HEK293 (cell line): ENCODE data around the gene DHX16.
A peak's percentile ranks its signal among the peaks of the same experiment; 100 is the strongest.

Source experiments
- CTCF ChIA-PET: fragments of 350-600 bp; formaldehyde crosslinking; extraction: SDS; loops from one replicate; lab custom pipeline; 2021; ENCODE audit warnings: antibody characterized with exemption; lab: Yijun Ruan, JAX
- POLR2A ChIA-PET: fragments of 300-600 bp; formaldehyde crosslinking; extraction: SDS; loops from one replicate; lab custom pipeline; 2020; ENCODE audit warnings: antibody characterized with exemption, inconsistent platforms; lab: Yijun Ruan, JAX
- H3K27ac ChIP-seq: fragments of 200-500 bp; sonication (Bioruptor generic); 2 replicates; pipeline ENCODE4 v1.5.1; 2014; ENCODE audit warnings: low read depth, low read length, control low read depth, inconsistent platforms; ENCODE audit errors: extremely low read depth
- H3K36me3 ChIP-seq, 2 experiments: fragments of 200-500 bp in 1 of 2; sonication (Bioruptor generic) in 1 of 2; 1 replicate in 1 of 2; 2 replicates in 1 of 2; pipeline ENCODE4 v1.5.1; 2014 to 2017; ENCODE audit warnings: inconsistent platforms in 2 of 2, low read length in 2 of 2; ENCODE audit not compliant: control insufficient read depth in 2 of 2, insufficient read depth in 1 of 2
- H3K4me1 ChIP-seq: fragments of 200-500 bp; sonication (Bioruptor generic); 2 replicates; pipeline ENCODE4 v1.5.1; 2014; ENCODE audit warnings: mild to moderate bottlenecking, low read length, inconsistent platforms; ENCODE audit not compliant: control insufficient read depth, insufficient read depth
- H3K4me3 ChIP-seq: 2 replicates; pipeline ENCODE4 v1.5.1; 2011; ENCODE audit warnings: low read depth, mild to moderate bottlenecking, control low read depth, low read length, moderate library complexity
- H3K9me3 ChIP-seq: fragments of 200-500 bp; sonication (Bioruptor generic); 2 replicates; pipeline ENCODE4 v1.5.1; 2014; ENCODE audit warnings: low read depth, low read length, inconsistent platforms; ENCODE audit not compliant: control insufficient read depth, insufficient read depth
- BCL11B ChIP-seq: fragments of 450-650 bp; formaldehyde crosslinking; IDR thresholded peaks from 2 replicates; pipeline ENCODE4 v1.5.1; 2016; ENCODE audit warnings: low read depth, missing biosample characterization, missing genetic modification characterization
- GFI1B ChIP-seq: fragments of 450-650 bp; formaldehyde crosslinking; IDR thresholded peaks from 2 replicates; pipeline ENCODE4 v1.5.1; 2016; ENCODE audit warnings: missing biosample characterization, missing genetic modification characterization
- HOXD13 ChIP-seq: sonication (generic); formaldehyde crosslinking; IDR thresholded peaks from 2 replicates; pipeline ENCODE4 v1.8.0; 2022; ENCODE audit warnings: missing genetic modification reagents, borderline replicate concordance
- KLF17 ChIP-seq: fragments of 450-650 bp; formaldehyde crosslinking; IDR thresholded peaks from 2 replicates; pipeline ENCODE4 v1.5.1; 2016; ENCODE audit warnings: missing biosample characterization, missing genetic modification characterization
- RBAK ChIP-seq: fragments of 450-650 bp; formaldehyde crosslinking; IDR thresholded peaks from 2 replicates; pipeline ENCODE4 v1.5.1; 2016; ENCODE audit warnings: missing biosample characterization, missing genetic modification characterization
- SCRT2 ChIP-seq: fragments of 450-650 bp; formaldehyde crosslinking; IDR thresholded peaks from 2 replicates; pipeline ENCODE4 v1.5.1; 2016; ENCODE audit warnings: missing biosample characterization, missing genetic modification characterization
- ZBTB21 ChIP-seq: fragments of 450-650 bp; formaldehyde crosslinking; IDR thresholded peaks from 2 replicates; pipeline ENCODE4 v1.5.1; 2017; ENCODE audit warnings: missing biosample characterization, missing genetic modification characterization
- ZFHX2 ChIP-seq: fragments of 450-650 bp; formaldehyde crosslinking; conservative IDR thresholded peaks from 2 replicates; pipeline ENCODE4 v1.5.1; 2016; ENCODE audit warnings: missing biosample characterization, missing genetic modification characterization
- ZNF146 ChIP-seq: fragments of 450-650 bp; formaldehyde crosslinking; IDR thresholded peaks from 2 replicates; pipeline ENCODE4 v1.5.1; 2016; ENCODE audit warnings: missing biosample characterization, missing genetic modification characterization
- ZNF223 ChIP-seq: fragments of 450-650 bp; formaldehyde crosslinking; IDR thresholded peaks from 2 replicates; pipeline ENCODE4 v1.5.1; 2016; ENCODE audit warnings: missing biosample characterization, missing genetic modification characterization
- ZNF23 ChIP-seq: fragments of 450-650 bp; formaldehyde crosslinking; IDR thresholded peaks from 2 replicates; pipeline ENCODE4 v1.5.1; 2016; ENCODE audit warnings: missing biosample characterization, missing genetic modification characterization, borderline replicate concordance
- ZNF555 ChIP-seq: fragments of 450-650 bp; formaldehyde crosslinking; conservative IDR thresholded peaks from 2 replicates; pipeline ENCODE4 v1.5.1; 2017; ENCODE audit warnings: missing biosample characterization, mild to moderate bottlenecking, missing genetic modification characterization, inconsistent platforms
- ZNF561 ChIP-seq: fragments of 450-650 bp; IDR thresholded peaks from 2 replicates; pipeline ENCODE4 v1.5.1; 2018; ENCODE audit warnings: missing biosample characterization, missing genetic modification characterization, borderline replicate concordance
- ZNF692 ChIP-seq: fragments of 450-650 bp; formaldehyde crosslinking; IDR thresholded peaks from 2 replicates; pipeline ENCODE4 v1.5.1; 2016; ENCODE audit warnings: missing biosample characterization, missing genetic modification characterization
- ZXDB ChIP-seq: fragments of 450-650 bp; formaldehyde crosslinking; IDR thresholded peaks from 2 replicates; pipeline ENCODE4 v1.5.1; 2016; ENCODE audit warnings: missing biosample characterization, missing genetic modification characterization
- TF ChIP-seq, protein P1 (sequence below): fragments of 450-650 bp; formaldehyde crosslinking; conservative IDR thresholded peaks from 2 replicates; pipeline ENCODE4 v1.5.1; 2016; ENCODE audit warnings: low read depth, missing biosample characterization, missing genetic modification characterization

DHX16 gene

DNA sequence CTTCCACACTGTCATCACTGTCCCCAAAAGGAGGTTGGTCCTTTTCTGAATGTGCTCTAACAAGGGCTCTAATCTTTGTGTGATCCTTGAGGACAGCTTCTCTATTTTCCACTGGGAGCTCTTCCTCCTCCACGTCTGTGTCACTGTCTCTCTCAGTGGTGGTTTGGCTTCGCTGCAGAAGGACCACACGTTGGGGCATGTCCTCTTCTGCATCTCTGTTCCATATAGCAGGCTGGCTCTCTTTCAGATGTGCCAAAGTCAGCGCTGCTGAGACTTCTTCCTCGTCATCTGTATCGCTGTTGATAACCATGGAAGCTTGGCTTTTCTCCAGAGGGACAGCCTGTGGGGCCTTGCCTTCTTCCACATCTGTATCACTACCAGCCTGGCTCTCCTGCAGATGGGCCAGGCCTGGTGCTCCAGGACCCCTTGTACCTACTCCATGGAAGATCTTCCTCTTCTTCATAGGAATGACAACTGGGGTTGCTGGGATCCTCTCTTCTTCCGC, 39.7 kb upstream of the DHX16 start:
- CTCF ChIA-PET, result interaction anchor here (0.5 to 5.0 kb wide), 11 partner anchors 8 to 374 kb away, joined by 3 to 32 read pairs (median 4); partner anchors contain the start of gene DHX16

DNA sequence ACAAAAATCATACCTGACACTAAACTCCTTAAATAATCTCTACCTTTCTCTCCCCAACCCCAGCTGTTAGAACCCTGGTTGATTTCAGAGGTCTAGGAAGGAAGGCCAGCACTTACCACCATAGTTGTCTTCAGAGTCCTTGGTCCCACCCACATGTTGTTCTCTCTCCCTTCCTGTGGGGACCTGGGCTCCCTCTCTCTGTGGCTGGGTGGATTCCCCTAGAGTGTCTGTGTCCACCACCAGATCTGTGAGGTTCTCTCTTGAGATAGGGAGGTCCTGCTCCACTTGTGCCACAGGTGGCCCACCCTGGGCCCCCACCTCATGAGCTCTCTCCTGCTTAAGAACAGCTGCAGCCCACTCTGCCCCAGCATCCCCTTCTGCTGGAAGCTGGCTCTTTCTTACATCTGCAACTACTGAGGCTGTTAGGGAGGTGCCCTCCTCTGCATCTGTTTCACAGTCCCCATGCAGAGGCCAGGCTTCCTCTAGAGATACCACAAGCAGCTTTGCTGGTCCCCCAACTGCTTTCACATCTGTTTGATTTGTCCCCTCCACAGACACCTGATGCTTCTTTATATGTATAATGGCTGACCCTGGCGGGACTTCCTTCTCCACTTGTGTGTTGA, 39.1 kb upstream of the DHX16 start:
- CTCF ChIA-PET, result interaction anchor here (0.5 to 5.0 kb wide), 9 partner anchors 10 to 374 kb away, joined by 3 to 32 read pairs (median 5); no protein-coding TSS in a partner anchor
- Histone ChIP-seq H3K27ac (no peak overlapping the region), H3K36me3 (peaks cover 54 to 86% of the 10 kb centered on the region in 2 experiments), H3K9me3 (no peaks in the 10 kb centered on the region), H3K4me3 (no peak overlapping the region), H3K4me1 (peaks cover 13% of the 10 kb centered on the region)
- TF ChIP-seq SCRT2 (tag by site-specific recombination) (peak; percentile 68), ZNF555 (tag by site-specific recombination) (no peak), BCL11B (tag by site-specific recombination) (no peak), ZNF692 (tag by site-specific recombination) (no peak), ZFHX2 (tag by site-specific recombination) (no peak), ZNF146 (tag by site-specific recombination) (no peak), ZNF23 (tag by site-specific recombination) (no peak)
- POLR2A ChIA-PET, result interaction anchor here (0.5 to 1.4 kb wide), 6 partner anchors 9 to 103 kb away, joined by 3 to 5 read pairs (median 4); partner anchors contain the start of gene NRM

More for the DNA sequence above, 39.7 kb upstream of the DHX16 start:
- Histone ChIP-seq H3K27ac (no peak overlapping the region), H3K4me1 (peaks cover 8% of the 10 kb centered on the region), H3K9me3 (no peaks in the 10 kb centered on the region), H3K4me3 (no peak overlapping the region), H3K36me3 (peaks cover 52 to 80% of the 10 kb centered on the region in 2 experiments)
- no peak for TF ChIP-seq RBAK (tag by site-specific recombination)
- no peak for TF ChIP-seq HOXD13 (CRISPR knock-in tag)
- TF ChIP-seq GFI1B (tag by site-specific recombination), result no peak
- no peak for TF ChIP-seq ZXDB (tag by site-specific recombination)
- TF ChIP-seq ZBTB21 (tag by site-specific recombination), result no peak
- TF ChIP-seq ZFHX2 (tag by site-specific recombination), result no peak
- no peak for TF ChIP-seq ZNF561 (tag by site-specific recombination)
- TF ChIP-seq, protein P1, sequence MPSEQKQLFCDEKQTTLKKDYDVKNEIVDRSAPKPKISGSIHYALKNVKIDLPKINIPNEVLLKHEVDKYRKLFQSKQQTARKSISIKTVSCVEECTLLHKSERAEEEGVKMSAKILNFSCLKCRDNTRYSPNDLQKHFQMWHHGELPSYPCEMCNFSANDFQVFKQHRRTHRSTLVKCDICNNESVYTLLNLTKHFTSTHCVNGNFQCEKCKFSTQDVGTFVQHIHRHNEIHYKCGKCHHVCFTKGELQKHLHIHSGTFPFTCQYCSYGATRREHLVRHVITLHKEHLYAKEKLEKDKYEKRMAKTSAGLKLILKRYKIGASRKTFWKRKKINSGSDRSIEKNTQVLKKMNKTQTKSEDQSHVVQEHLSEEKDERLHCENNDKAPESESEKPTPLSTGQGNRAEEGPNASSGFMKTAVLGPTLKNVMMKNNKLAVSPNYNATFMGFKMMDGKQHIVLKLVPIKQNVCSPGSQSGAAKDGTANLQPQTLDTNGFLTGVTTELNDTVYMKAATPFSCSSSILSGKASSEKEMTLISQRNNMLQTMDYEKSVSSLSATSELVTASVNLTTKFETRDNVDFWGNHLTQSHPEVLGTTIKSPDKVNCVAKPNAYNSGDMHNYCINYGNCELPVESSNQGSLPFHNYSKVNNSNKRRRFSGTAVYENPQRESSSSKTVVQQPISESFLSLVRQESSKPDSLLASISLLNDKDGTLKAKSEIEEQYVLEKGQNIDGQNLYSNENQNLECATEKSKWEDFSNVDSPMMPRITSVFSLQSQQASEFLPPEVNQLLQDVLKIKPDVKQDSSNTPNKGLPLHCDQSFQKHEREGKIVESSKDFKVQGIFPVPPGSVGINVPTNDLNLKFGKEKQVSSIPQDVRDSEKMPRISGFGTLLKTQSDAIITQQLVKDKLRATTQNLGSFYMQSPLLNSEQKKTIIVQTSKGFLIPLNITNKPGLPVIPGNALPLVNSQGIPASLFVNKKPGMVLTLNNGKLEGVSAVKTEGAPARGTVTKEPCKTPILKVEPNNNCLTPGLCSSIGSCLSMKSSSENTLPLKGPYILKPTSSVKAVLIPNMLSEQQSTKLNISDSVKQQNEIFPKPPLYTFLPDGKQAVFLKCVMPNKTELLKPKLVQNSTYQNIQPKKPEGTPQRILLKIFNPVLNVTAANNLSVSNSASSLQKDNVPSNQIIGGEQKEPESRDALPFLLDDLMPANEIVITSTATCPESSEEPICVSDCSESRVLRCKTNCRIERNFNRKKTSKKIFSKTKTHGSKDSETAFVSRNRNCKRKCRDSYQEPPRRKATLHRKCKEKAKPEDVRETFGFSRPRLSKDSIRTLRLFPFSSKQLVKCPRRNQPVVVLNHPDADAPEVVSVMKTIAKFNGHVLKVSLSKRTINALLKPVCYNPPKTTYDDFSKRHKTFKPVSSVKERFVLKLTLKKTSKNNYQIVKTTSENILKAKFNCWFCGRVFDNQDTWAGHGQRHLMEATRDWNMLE (tag by site-specific recombination), result no peak
- no peak for TF ChIP-seq KLF17 (tag by site-specific recombination)
- no peak for TF ChIP-seq ZNF223 (tag by site-specific recombination)
- POLR2A ChIA-PET, result interaction anchor here (0.5 to 1.4 kb wide), 5 partner anchors 9 to 30 kb away, joined by 3 to 5 read pairs (median 4); partner anchors contain the start of gene NRM
